ENCODE data around the gene SEPHS2.

The SEPHS2 gene

GRCh38 chr16:30399435-30400186 lies 46.1 kb downstream of the SEPHS2 start:
- no peak for DNase-seq (ENCODE audit: low read depth in 1 of 2, low spot score in 1 of 2)
- H3K27ac ChIP-seq (replicated peaks) = no peak overlapping the region
- TF ChIP-seq GABPA (IDR thresholded peaks at IDR 0.05; ENCODE audit: low read depth) (no peak), SPI1 (IDR thresholded peaks at IDR 0.05; ENCODE audit: borderline replicate concordance, low read depth) (no peak), CTCF (IDR thresholded peaks at IDR 0.05; ENCODE audit: insufficient read depth, low read length) (no peak)
- no peak overlapping the region for H3K4me3 ChIP-seq (replicated peaks; ENCODE audit: insufficient read depth, low read length)
- H3K27me3 ChIP-seq (ENCODE audit: insufficient read depth, poor library complexity, severe bottlenecking) = peaks cover 4% of the 10 kb centered on the region

GRCh38 chr16:30398661-30399434 lies 46.8 kb downstream of the SEPHS2 start:
- Histone ChIP-seq H3K27ac (replicated peaks) (no peak overlapping the region), H3K4me3 (replicated peaks; ENCODE audit: insufficient read depth, low read length) (no peak overlapping the region), H3K27me3 (ENCODE audit: insufficient read depth, poor library complexity, severe bottlenecking) (peaks cover 4% of the 10 kb centered on the region)
- no peak for DNase-seq (ENCODE audit: low read depth in 1 of 2, low spot score in 1 of 2)
- TF ChIP-seq, protein P1, sequence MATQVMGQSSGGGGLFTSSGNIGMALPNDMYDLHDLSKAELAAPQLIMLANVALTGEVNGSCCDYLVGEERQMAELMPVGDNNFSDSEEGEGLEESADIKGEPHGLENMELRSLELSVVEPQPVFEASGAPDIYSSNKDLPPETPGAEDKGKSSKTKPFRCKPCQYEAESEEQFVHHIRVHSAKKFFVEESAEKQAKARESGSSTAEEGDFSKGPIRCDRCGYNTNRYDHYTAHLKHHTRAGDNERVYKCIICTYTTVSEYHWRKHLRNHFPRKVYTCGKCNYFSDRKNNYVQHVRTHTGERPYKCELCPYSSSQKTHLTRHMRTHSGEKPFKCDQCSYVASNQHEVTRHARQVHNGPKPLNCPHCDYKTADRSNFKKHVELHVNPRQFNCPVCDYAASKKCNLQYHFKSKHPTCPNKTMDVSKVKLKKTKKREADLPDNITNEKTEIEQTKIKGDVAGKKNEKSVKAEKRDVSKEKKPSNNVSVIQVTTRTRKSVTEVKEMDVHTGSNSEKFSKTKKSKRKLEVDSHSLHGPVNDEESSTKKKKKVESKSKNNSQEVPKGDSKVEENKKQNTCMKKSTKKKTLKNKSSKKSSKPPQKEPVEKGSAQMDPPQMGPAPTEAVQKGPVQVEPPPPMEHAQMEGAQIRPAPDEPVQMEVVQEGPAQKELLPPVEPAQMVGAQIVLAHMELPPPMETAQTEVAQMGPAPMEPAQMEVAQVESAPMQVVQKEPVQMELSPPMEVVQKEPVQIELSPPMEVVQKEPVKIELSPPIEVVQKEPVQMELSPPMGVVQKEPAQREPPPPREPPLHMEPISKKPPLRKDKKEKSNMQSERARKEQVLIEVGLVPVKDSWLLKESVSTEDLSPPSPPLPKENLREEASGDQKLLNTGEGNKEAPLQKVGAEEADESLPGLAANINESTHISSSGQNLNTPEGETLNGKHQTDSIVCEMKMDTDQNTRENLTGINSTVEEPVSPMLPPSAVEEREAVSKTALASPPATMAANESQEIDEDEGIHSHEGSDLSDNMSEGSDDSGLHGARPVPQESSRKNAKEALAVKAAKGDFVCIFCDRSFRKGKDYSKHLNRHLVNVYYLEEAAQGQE (IDR thresholded peaks at IDR 0.05; ENCODE audit: insufficient replicate concordance, low read depth) = no peak
- TF ChIP-seq POLR2AphosphoS5 (IDR thresholded peaks at IDR 0.05; ENCODE audit: low read depth) (no peak), GABPA (IDR thresholded peaks at IDR 0.05; ENCODE audit: low read depth) (no peak)

- Histone ChIP-seq H3K4me3 (replicated peaks; ENCODE audit: insufficient read depth, low read length) (no peak overlapping the region), H3K27ac (replicated peaks) (no peak overlapping the region), H3K27me3 (ENCODE audit: insufficient read depth, poor library complexity, severe bottlenecking) (peaks cover 4% of the 10 kb centered on the region)
- TF ChIP-seq POLR2AphosphoS5 (IDR thresholded peaks at IDR 0.05; ENCODE audit: low read depth) (no peak), SPI1 (IDR thresholded peaks at IDR 0.05; ENCODE audit: borderline replicate concordance, low read depth) (no peak), GABPA (IDR thresholded peaks at IDR 0.05; ENCODE audit: low read depth) (no peak), CTCF (IDR thresholded peaks at IDR 0.05; ENCODE audit: insufficient read depth, low read length) (no peak)
- TF ChIP-seq, protein P1 (IDR thresholded peaks at IDR 0.05; ENCODE audit: insufficient replicate concordance, low read depth) = no peak
- DNase-seq (ENCODE audit: low read depth in 1 of 2, low spot score in 1 of 2) = peak in 1 of 2 experiments; percentile 49
These were observed 47.7 kb downstream of the SEPHS2 start for GRCh38 chr16:30397776-30398660.

Data from HL-60 (cell line).